GM13976 (cell line): ENCODE results near the gene DNASE1L3.

Source experiments
- DNase-seq: peaks from one replicate; pipeline ENCODE4 v3.0.0; 2012; ENCODE audit warnings: low spot score
- in situ Hi-C: fragments of 300-500 bp; cut with MboI; formaldehyde crosslinking; loops from one replicate; pipeline ENCODE4 v1.12.0; 2022; ENCODE audit warnings: low sequenced_read_pairs, mixed read lengths, inconsistent platforms; ENCODE audit not compliant: unreplicated experiment
- TF ChIP-seq, protein P1 (sequence below): IDR thresholded peaks from 2 replicates; pipeline ENCODE4 v1.5.1; 2012; ENCODE audit warnings: borderline replicate concordance, mild to moderate bottlenecking; ENCODE audit not compliant: insufficient read depth; ENCODE audit errors: extremely low read depth, missing control alignments, control extremely low read depth

Gene DNASE1L3

GRCh38 chr3:58200121-58200709, 10.6 kb downstream of the DNASE1L3 start:
- TF ChIP-seq, protein P1, sequence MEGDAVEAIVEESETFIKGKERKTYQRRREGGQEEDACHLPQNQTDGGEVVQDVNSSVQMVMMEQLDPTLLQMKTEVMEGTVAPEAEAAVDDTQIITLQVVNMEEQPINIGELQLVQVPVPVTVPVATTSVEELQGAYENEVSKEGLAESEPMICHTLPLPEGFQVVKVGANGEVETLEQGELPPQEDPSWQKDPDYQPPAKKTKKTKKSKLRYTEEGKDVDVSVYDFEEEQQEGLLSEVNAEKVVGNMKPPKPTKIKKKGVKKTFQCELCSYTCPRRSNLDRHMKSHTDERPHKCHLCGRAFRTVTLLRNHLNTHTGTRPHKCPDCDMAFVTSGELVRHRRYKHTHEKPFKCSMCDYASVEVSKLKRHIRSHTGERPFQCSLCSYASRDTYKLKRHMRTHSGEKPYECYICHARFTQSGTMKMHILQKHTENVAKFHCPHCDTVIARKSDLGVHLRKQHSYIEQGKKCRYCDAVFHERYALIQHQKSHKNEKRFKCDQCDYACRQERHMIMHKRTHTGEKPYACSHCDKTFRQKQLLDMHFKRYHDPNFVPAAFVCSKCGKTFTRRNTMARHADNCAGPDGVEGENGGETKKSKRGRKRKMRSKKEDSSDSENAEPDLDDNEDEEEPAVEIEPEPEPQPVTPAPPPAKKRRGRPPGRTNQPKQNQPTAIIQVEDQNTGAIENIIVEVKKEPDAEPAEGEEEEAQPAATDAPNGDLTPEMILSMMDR, result no peak
- in situ Hi-C loops, result no loop called here
- DNase-seq, result peak; percentile 25

DNA sequence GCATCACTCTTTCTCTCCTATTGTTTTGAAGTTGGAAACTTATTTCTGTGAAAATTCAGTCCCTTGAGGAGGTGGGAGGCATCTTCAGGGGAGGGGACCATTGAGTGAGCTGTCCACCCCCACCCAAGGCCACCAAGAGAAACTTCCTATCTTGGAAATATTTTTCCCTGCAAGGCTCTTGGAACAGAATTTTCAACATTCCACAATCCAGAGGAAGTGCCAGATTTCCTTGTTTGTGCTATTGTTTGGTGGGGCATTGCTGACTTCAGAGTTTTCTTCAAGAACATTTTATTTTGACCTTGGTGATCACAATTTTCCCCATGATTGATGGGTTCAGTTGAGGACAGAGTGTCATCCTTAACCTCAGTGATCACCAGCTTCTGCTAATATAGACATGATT, 12.0 kb downstream of the DNASE1L3 start:
- no peak for DNase-seq
- TF ChIP-seq, protein P1, result no peak
- in situ Hi-C loops, result no loop called here

- in situ Hi-C loops, result no loop called here
Measured at GRCh38 chr3:58198362-58198761, 12.4 kb downstream of the DNASE1L3 start.

DNA sequence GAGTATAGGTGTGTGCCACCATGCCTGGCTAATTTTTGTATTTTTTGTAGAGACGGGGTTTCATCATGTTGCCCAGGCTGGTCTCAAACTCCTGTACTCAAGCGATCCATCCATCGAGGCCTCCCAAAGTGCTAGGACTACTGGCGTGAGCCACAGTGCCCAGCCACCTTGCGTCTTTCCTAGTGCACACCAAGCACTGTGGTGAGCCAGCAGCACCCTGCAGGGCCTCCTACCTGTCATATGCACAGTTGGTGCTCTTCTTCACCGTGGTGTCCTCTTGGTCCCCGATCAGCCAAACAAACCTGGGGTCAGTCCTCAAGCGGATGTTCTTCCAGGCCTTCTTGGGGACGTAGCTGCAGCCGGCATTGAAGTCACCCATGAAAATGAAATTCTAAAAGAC, 13.2 kb downstream of the DNASE1L3 start:
- no peak for DNase-seq
- TF ChIP-seq, protein P1, result no peak
- in situ Hi-C loops, result no loop called here

More at GRCh38 chr3:58198362-58198761, 12.4 kb downstream of the DNASE1L3 start:
- TF ChIP-seq, protein P1, result no peak
- DNase-seq, result no peak

DNA sequence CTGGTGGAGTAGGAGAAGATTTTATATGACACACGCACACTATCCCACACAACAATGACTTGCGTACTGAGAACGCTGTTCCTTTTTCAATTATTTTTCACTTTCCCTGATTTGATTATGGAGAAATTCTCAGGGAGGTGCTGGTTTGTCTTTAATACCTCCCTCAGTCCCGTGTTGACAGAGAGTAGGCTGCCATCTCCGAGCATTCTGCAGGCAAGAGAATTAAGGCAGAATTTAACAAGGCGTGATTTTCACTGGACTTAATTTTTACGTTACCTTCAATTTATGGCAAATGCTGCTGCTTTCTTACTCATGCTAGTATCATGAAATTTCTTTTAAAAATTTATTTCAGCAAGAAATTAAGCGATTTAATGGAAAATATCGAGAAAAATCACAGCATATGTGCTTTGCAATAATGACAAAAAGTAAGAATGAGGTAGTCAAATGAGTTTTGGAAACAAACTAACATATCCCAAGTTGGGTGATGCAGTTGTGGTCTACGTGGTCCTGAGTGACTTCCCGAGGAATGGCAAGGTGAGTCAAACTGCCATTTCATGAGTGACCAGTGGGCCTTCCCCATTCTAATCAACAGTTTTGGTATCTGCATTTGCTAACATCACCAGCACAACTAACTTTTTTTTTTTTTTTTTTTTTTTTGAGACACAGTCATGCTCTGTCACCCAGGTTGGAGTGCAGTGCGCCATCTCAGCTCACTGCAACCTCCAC, 16.9 kb downstream of the DNASE1L3 start:
- in situ Hi-C loops, result no loop called here
- DNase-seq, result no peak
- TF ChIP-seq, protein P1, result no peak

GRCh38 chr3:58192069-58192468, 18.7 kb downstream of the DNASE1L3 start:
- no peak for DNase-seq
- in situ Hi-C loops, result no loop called here
- TF ChIP-seq, protein P1, result no peak
